Coronary artery (tissue), 2 donors: ENCODE measurements around the gene COL4A1.

ENCODE experiments used
- DNase-seq: peaks from one replicate; pipeline ENCODE4 v3.0.0-alpha.2; 2017; ENCODE audit warnings: low spot score
- H3K27ac ChIP-seq, 2 donors: fragments of 200-600 bp; sonication (generic); one replicate each; pipeline ENCODE4 v1.5.1; 2016 to 2019
- H3K4me3 ChIP-seq: fragments of 200-600 bp; sonication (generic); 2 replicates; pipeline ENCODE4 v1.5.1; 2016; ENCODE audit warnings: mild to moderate bottlenecking, moderate library complexity
- TF ChIP-seq, protein P1 (sequence below): fragments of 200-600 bp; sonication (generic); IDR thresholded peaks from one replicate; pipeline ENCODE4 v1.5.1; 2019; ENCODE audit warnings: antibody characterized with exemption

The COL4A1 gene

DNA sequence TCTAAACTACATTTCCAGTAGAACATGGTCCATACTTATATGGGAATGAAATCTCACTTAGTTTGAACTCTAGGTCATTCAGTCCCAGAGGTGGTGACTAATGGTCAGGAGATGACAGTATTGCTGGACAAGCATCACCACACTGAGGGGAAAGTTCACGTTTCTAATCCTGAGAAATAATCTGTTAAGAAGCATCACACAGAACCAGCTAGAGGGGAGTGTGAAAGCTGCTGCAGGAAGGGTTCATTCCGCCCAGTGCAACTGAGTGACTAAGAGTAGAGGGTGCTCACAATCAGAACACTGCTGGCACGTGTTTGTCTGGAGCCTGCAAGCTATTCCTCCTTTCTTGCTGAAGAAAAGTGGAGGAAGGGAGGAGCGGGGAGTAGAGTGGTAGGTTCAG is 2.7 kb downstream of the COL4A1 start:
- Histone ChIP-seq H3K27ac (peak overlapping the region; percentile 99), H3K4me3 (peak overlapping the region; percentile 98)
- DNase-seq, result peak; percentile 78
- TF ChIP-seq, protein P1, sequence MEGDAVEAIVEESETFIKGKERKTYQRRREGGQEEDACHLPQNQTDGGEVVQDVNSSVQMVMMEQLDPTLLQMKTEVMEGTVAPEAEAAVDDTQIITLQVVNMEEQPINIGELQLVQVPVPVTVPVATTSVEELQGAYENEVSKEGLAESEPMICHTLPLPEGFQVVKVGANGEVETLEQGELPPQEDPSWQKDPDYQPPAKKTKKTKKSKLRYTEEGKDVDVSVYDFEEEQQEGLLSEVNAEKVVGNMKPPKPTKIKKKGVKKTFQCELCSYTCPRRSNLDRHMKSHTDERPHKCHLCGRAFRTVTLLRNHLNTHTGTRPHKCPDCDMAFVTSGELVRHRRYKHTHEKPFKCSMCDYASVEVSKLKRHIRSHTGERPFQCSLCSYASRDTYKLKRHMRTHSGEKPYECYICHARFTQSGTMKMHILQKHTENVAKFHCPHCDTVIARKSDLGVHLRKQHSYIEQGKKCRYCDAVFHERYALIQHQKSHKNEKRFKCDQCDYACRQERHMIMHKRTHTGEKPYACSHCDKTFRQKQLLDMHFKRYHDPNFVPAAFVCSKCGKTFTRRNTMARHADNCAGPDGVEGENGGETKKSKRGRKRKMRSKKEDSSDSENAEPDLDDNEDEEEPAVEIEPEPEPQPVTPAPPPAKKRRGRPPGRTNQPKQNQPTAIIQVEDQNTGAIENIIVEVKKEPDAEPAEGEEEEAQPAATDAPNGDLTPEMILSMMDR, result no peak

DNA sequence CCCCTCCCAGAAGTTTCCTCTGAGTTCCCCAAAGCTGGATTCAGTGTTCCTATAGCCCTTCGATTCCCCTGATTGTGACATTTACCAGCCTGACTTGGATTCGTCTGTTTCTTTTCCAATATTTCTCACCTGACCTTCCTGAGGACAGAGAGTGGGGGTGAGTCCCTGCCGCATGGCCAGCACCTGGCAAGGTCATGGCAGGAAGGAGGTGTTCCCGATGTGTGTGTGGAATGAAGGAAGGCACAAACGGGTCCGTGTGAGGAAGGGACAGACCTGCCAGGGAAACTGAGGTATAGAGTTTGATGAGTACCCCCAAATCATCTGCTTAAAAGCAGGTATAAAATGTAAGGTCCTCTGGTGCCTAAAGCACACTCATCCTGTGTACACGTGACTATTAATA is 3.3 kb downstream of the COL4A1 start:
- peak; percentile 26 for DNase-seq
- Histone ChIP-seq H3K27ac (peak overlapping the region; percentile 99), H3K4me3 (peak overlapping the region; percentile 98)
- TF ChIP-seq, protein P1, result no peak

DNA sequence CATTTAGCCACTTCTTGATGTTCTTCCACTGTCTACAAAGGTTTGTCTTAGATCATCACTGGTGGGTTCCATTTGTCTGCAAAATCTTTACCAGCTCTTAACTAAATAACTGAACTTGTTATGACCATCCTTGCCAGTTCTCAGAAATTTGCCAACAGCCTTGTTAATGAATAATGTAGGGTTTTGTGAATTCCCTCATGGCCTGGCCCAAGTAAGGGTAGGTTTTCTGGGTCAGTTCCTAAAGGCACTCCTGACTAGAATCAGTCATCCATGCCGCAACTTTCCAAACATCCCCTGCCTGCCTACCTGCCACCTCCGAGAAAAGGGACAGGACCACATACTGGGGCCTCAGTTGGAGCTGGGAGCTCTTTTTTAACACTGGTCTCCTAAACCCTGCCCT is 4.0 kb downstream of the COL4A1 start:
- H3K27ac ChIP-seq, result peak overlapping the region; percentile 99
- TF ChIP-seq, protein P1, result no peak
- peak; percentile 31 for DNase-seq
- peak overlapping the region; percentile 98 for H3K4me3 ChIP-seq

DNA sequence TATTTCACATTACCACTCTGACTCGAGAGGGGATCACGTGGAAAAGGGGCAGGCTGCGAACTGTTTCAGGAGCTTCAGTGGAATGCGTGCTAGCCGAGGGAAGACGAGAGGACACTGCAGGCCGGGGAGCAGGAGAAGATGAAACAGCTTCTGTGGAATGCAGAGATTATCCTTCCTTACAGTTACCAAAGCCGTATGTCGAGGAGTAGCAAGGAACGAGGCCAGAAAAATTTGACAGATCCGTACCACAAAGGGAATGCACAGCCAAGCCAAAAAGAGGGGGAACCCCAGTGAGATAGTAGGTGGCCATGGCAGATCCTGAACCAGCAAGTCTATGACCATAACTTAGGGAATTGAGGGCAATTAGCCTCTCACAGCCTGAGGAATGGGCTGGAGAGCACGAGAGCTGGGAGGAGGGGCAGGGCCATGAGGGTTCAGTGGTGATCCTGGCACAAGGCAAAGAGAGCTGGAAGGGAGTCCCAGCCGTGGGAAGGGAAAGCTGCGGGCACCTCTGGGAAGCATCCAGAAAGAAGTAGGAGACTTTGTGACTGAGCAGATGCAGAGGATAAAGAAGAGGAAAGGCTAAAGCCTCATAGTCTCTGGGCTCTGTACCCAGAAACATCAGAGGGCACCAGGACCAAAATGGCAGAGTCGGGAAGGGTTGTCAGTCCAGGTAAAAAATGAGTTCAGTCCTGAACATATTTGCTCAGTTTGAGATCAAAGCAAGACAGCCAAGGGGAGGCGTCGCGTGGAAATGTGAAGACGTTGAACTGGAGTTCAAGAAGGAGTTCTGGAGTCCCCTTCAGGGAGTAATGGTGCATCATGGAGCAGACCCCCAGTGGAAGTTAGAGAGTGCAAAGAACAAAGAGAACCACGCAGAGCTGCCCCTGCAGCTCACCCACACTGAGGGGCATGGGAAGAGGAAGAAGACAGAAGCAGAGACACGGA is 5.1 kb downstream of the COL4A1 start:
- Histone ChIP-seq H3K4me3 (peak overlapping the region; percentile 98), H3K27ac (peak overlapping the region; percentile 99)
- TF ChIP-seq, protein P1, result no peak
- peak; percentile 74 for DNase-seq

DNA sequence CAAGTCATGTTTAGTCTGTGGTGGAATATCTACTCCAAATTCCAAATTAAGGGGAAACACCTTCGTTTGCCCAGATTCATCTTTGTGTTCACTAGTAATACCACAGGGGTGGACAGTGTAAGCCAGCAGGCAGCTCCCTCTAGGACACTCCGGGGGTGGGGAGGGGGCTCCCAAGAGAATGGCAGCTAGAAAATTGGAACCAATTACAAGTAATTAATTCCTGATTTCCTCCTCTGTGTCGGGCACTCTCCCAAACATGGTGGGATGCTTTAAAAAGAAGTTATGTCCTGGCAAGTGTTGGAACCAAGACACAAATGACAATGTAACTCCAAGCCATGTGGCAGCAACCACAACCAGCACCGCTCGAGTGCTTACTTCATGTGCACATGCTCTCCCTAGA is 5.9 kb downstream of the COL4A1 start:
- peak overlapping the region; percentile 98 for H3K4me3 ChIP-seq
- TF ChIP-seq, protein P1, result no peak
- DNase-seq, result peak; percentile 70

DNA sequence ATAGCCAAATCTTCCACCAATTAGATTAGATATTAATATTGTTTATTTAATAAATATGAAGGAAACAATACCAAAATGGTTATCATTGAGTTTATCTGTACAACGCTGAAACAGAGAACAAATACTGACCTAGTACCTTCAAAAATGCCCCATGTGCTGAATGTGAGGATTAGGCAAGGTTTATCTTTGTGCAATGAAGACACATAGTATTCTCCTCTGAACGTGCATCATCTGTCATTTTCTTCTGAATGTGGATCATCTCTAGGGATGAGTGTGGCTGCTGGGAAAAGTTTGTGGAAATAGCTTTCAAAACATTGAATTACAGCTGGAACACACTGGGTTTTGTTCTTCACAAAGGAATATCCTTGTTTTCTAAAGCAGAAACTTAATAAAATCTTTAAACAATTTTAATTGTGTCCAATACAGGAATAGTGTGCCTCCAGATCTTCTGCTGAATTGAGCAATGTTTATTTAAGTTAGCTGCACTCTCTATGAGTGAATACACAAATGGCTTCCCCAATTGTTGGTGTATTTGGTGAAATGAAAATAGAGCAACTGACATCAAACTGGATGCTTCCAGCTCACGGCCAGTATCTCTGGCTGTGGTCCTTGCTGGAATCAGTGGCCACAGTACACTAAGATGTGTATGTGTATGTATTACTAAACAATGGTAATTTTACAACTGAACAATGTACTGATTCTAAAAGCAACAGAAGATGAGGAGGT is 6.7 kb downstream of the COL4A1 start:
- TF ChIP-seq, protein P1, result no peak
- DNase-seq, result no peak
- Histone ChIP-seq H3K4me3 (peak overlapping the region; percentile 98), H3K27ac (peak overlapping the region; percentile 99)

More for the DNA sequence above, 5.9 kb downstream of the COL4A1 start:
- H3K27ac ChIP-seq, result peak overlapping the region; percentile 99
